Activated CD4-positive, alpha-beta T cell treated with anti-CD3 and anti-CD28 coated beads, Interleukin-2, amount 10 ng/mL, durations not matched to agents 7 days and 5 days (primary cell): ENCODE measurements around the gene ADGRG3. TPM values are rescaled to one million over a fixed set of nuclear protein-coding genes. Genes with fewer than 3 reads are reported as not detected.

Experiments used
- total RNA-seq, 2 experiments: library from RNA; stranded (reverse); gene quantifications; one replicate each; pipeline ENCODE4 v1.2.3, GENCODE V29; 2021

Gene ADGRG3
- total RNA-seq, 2 experiments from 2014 or later: not detected

Other genes starting within 250 kb of the ADGRG3 start
- 10 to 100 TPM; 45.8 to 61.8 TPM for gene CIAPIN1, start 220.9 kb upstream of the ADGRG3 start, total RNA-seq
- gene COQ9, start 220.8 kb upstream of the ADGRG3 start, total RNA-seq: 10 to 100 TPM; 39.8 to 41.1 TPM
- gene POLR2C, start 205.6 kb upstream of the ADGRG3 start, total RNA-seq: 10 to 100 TPM; 54.0 to 55.0 TPM
- 1 to 10 TPM; 2.3 to 2.7 TPM for gene DOK4, start 181.8 kb upstream of the ADGRG3 start, total RNA-seq
- 10 to 100 TPM in 1 of 2 experiments, 1 to 10 TPM in 1; 8.1 to 10.5 TPM for gene CCDC102A, start 131.7 kb upstream of the ADGRG3 start, total RNA-seq
- 1 to 10 TPM; 5.9 to 6.6 TPM for gene ADGRG5, start 125.7 kb upstream of the ADGRG3 start, total RNA-seq
- 1 to 10 TPM; 2.2 to 2.9 TPM for gene ADGRG1, start 39.7 kb upstream of the ADGRG3 start, total RNA-seq
- gene DRC7, start 26.5 kb downstream of the ADGRG3 start, total RNA-seq: not detected
- 10 to 100 TPM; 23.1 to 31.7 TPM for gene KATNB1, start 67.5 kb downstream of the ADGRG3 start, total RNA-seq
- gene KIFC3, start 134.2 kb downstream of the ADGRG3 start, total RNA-seq: not detected